Lung (tissue), 12 donors: ENCODE measurements around the gene KRTAP6-3. TPM values are rescaled to one million over a fixed set of nuclear protein-coding genes. Genes with fewer than 3 reads are reported as not detected.
A peak's percentile ranks its signal among the peaks of the same experiment; 100 is the strongest.

Experiments
- ATAC-seq: fragments of 200-7000 bp; cut with Tn5 transposase; one replicate; pipeline ENCODE4 v1.9.1; 2020; ENCODE audit warnings: moderate number of reproducible peaks; ENCODE audit not compliant: insufficient read depth, low FRiP score
- DNase-seq, 3 donors: peaks; one replicate each; pipeline ENCODE4 v3.0.0-alpha.2; 2013 to 2017
- H3K27ac ChIP-seq, 2 donors: one replicate each; pipeline ENCODE4 v1.5.1; 2013; ENCODE audit warnings: mild to moderate bottlenecking in 2 of 2, moderate library complexity in 2 of 2, control low read depth in 1 of 2, inconsistent platforms in 1 of 2, low read depth in 1 of 2, low read length in 1 of 2
- H3K27me3 ChIP-seq, 3 donors: one replicate each; pipeline ENCODE4 v1.5.1; 2013; ENCODE audit warnings: low read length in 2 of 3; ENCODE audit not compliant: control insufficient read depth in 3 of 3, insufficient read depth in 3 of 3
- H3K36me3 ChIP-seq, 4 donors: one replicate each; pipeline ENCODE4 v1.5.1; 2013; ENCODE audit warnings: low read length in 4 of 4, mild to moderate bottlenecking in 1 of 4, moderate library complexity in 1 of 4; ENCODE audit not compliant: control insufficient read depth in 4 of 4, insufficient read depth in 4 of 4
- H3K4me1 ChIP-seq, 5 donors: one replicate each; pipeline ENCODE4 v1.5.1; 2013; ENCODE audit warnings: low read length in 5 of 5, mild to moderate bottlenecking in 2 of 5, moderate library complexity in 1 of 5; ENCODE audit not compliant: control insufficient read depth in 5 of 5, insufficient read depth in 5 of 5
- H3K4me3 ChIP-seq: one replicate; pipeline ENCODE4 v1.5.1; 2013; ENCODE audit warnings: mild to moderate bottlenecking, control low read depth, moderate library complexity
- H3K9ac ChIP-seq, 2 donors: one replicate each; pipeline ENCODE4 v1.5.1; 2013; ENCODE audit warnings: low read length in 2 of 2, control low read depth in 1 of 2; ENCODE audit not compliant: insufficient read depth in 1 of 2
- H3K9me3 ChIP-seq, 4 donors: one replicate each; pipeline ENCODE4 v1.5.1; 2013; ENCODE audit warnings: low read length in 3 of 4, mild to moderate bottlenecking in 1 of 4, moderate library complexity in 1 of 4; ENCODE audit not compliant: control insufficient read depth in 4 of 4, insufficient read depth in 3 of 4
- WGBS, 2 donors: extraction: QIAGEN DNeasy Blood & Tissue Kit; methylation state at CpG; one replicate each; pipeline ENCODE4 v1.1.7; 2013; 5-methylcytosine and 5-hydroxymethylcytosine counted together
- polyA plus RNA-seq, 2 donors: library from polyadenylated mRNA; stranded (reverse); fragments of 200-250 nt; gene quantifications; one replicate each; pipeline ENCODE4 v1.2.1, GENCODE V29; 2013
- total RNA-seq, 2 donors: library from RNA; depleted of rRNA in 1 of 2; stranded (reverse); fragments of >200 nt in 1 of 2; gene quantifications; one replicate each; pipeline ENCODE4 v1.2.1, GENCODE V29; 2014 to 2021
- TF ChIP-seq, protein P1 (sequence below): IDR thresholded peaks from 2 replicates; pipeline ENCODE4 v1.5.1; 2012; ENCODE audit warnings: mild to moderate bottlenecking; ENCODE audit errors: control extremely low read depth, extremely low read depth
- donor health status: control.
- donor health status: control.
- donor health status: Bipolar disorder and iron deficiency.
- donor health status: healthy.
- donor health status: DM: yes; HTN: yes; CAD: no.

KRTAP6-3 gene
- total and polyA plus RNA-seq, 4 donors, result not detected

DNA sequence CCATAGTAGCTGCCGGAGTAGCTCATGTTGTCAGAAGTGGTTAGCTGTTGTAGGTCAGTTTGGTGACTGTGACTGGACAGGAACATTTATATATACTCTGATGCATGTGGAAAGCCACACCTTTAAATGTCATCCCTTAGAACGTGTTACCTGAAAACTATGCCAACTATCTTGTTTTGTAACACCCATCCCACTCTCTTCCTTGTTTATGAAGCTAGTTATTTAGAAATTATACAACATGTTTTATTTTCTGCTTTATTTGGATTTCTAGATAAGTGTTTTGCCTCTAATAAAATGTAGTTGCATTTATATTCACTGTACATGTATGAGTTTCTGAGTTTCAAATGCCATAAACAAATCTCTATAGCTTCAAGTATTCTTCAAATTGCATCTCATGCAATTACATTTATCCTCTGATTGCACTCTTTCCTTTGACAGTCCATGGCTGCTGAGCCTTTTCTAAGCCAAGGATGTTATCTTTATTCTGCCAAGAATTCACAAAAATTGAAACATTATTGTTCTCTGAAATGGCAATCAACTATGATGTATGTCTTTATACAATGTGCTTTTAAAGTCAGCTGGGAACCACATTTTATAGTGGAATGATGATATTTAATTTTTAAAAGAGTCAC is 30.9 kb upstream of the KRTAP6-3 start, which contains the start of gene KRTAP19-7:
KRTAP19-7 (minus strand) TSS at position 51 of the 632 bp plus-strand sequence; CDS start at position 26, 25 bp downstream.
- H3K36me3 ChIP-seq, result no peaks in the 10 kb centered on the region
- 65% methylated on average over 2 of the region's 2 CpGs for WGBS, 2 donors
- DNase-seq, result no peak
- no peaks in the 10 kb centered on the region for H3K9me3 ChIP-seq
- H3K27ac ChIP-seq, result no peak within 1 kb of the TSS
- ATAC-seq, result no peak
- no peak within 1 kb of the TSS for H3K4me3 ChIP-seq
- no peak within 1 kb of the TSS for H3K9ac ChIP-seq
- H3K27me3 ChIP-seq, result no peaks in the 10 kb centered on the region
- peaks cover 0 to 2% (median 0%) of the 10 kb centered on the region in 5 donors for H3K4me1 ChIP-seq
- TF ChIP-seq, protein P1, sequence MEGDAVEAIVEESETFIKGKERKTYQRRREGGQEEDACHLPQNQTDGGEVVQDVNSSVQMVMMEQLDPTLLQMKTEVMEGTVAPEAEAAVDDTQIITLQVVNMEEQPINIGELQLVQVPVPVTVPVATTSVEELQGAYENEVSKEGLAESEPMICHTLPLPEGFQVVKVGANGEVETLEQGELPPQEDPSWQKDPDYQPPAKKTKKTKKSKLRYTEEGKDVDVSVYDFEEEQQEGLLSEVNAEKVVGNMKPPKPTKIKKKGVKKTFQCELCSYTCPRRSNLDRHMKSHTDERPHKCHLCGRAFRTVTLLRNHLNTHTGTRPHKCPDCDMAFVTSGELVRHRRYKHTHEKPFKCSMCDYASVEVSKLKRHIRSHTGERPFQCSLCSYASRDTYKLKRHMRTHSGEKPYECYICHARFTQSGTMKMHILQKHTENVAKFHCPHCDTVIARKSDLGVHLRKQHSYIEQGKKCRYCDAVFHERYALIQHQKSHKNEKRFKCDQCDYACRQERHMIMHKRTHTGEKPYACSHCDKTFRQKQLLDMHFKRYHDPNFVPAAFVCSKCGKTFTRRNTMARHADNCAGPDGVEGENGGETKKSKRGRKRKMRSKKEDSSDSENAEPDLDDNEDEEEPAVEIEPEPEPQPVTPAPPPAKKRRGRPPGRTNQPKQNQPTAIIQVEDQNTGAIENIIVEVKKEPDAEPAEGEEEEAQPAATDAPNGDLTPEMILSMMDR, result no peak

DNA sequence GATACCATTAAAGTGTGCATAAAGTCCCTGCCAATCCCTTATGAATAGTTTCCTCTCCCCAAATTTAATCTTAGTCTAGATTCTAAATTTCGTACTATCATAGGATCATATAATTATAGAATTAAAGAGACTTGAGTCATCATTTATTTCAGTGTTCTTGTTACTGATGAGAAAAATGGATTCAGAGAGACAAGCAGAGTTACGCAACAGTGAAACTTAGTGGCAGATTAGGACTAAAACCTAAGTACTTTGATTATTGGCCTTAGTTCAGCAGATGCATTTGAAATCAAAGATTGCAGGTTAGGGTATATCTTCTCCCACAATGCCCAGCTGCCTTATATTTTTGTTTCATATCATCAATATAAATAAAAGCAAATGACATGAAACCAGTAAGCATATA is 30.3 kb upstream of the KRTAP6-3 start:
- WGBS, 2 donors, result 81 to 93% methylated on average over 2 of the region's 2 CpGs
- no peaks in the 10 kb centered on the region for H3K36me3 ChIP-seq
- no peak overlapping the region for H3K9ac ChIP-seq
- H3K27me3 ChIP-seq, result no peaks in the 10 kb centered on the region
- H3K4me3 ChIP-seq, result no peak overlapping the region
- TF ChIP-seq, protein P1, result no peak
- peaks cover 0 to 2% (median 0%) of the 10 kb centered on the region in 5 donors for H3K4me1 ChIP-seq
- no peak overlapping the region for H3K27ac ChIP-seq
- no peaks in the 10 kb centered on the region for H3K9me3 ChIP-seq
- DNase-seq (no peak), ATAC-seq (no peak)

DNA sequence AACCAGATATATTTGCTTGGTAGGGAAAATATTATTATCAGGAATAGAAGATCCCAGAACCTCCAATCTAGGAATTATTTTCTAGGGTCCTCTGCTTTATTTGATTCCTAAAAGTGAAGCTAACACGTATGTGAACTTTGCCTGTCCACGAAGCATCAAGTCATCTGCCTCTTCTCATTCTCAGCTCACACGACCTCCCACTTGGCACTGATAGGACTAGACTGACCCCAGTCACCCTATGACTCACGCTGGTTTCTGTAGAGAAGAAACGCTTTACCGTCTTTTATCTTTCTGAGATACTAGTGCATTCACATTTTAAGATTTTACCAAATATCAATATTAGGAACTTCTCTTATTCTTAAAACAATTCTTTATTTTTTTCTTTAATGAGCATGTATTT is 29.2 kb upstream of the KRTAP6-3 start:
- DNase-seq (peak in 1 of 3 donors; percentile 1), ATAC-seq (no peak)
- Histone ChIP-seq H3K9ac (no peak overlapping the region), H3K9me3 (no peaks in the 10 kb centered on the region), H3K4me3 (no peak overlapping the region), H3K4me1 (peaks cover 0 to 2% (median 0%) of the 10 kb centered on the region in 5 donors), H3K27me3 (no peaks in the 10 kb centered on the region), H3K27ac (no peak overlapping the region), H3K36me3 (no peaks in the 10 kb centered on the region)
- 59 to 87% methylated on average over 6 of the region's 6 CpGs for WGBS, 2 donors
- TF ChIP-seq, protein P1, result no peak

DNA sequence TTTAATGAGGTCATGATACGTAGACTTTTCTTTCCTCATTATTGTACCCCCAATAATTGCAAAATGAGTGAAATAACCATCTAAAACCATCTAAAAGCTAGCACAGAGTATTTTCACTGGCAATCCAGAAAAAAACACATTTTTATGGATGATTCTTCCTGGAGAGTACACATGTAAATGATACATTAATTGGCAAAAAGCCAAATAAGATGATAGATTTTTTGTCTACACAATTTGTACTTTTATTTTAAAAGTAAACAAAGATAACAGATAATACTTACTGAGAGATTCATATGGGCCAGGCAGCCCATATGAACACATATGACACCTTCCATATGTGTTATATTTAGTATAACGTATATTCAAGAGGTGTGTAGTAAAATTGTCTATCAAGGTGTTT is 28.6 kb upstream of the KRTAP6-3 start:
- Histone ChIP-seq H3K27me3 (no peaks in the 10 kb centered on the region), H3K9me3 (no peaks in the 10 kb centered on the region), H3K36me3 (no peaks in the 10 kb centered on the region), H3K4me1 (peaks cover 0 to 2% (median 0%) of the 10 kb centered on the region in 5 donors), H3K27ac (no peak overlapping the region), H3K4me3 (no peak overlapping the region), H3K9ac (no peak overlapping the region)
- no peak for DNase-seq
- TF ChIP-seq, protein P1, result no peak
- WGBS, 2 donors, result 80 to 89% methylated on average over 2 of the region's 2 CpGs
- no peak for ATAC-seq
